ENCODE measurements around the gene NCOR1.

Gene NCOR1

GRCh38 chr17:16259926-16260325 is 44.6 kb upstream of the NCOR1 start:
- H3K4me3 ChIP-seq (ENCODE audit: low read length): no peak overlapping the region
- peaks cover 9% of the 10 kb centered on the region for H3K36me3 ChIP-seq (ENCODE audit: control insufficient read depth, low read length)
- no peaks in the 10 kb centered on the region for H4K20me1 ChIP-seq (ENCODE audit: control insufficient read depth, insufficient read depth, low read depth, low read length)
- H3K9me2 ChIP-seq (replicated peaks; ENCODE audit: control insufficient read depth, low read length): no peaks in the 10 kb centered on the region
- H3K4me2 ChIP-seq (ENCODE audit: low read length): no peak overlapping the region
- no peaks in the 10 kb centered on the region for H3K27me3 ChIP-seq (ENCODE audit: control insufficient read depth, low read length)
- peaks cover 10% of the 10 kb centered on the region; the same call in 1 of the 2 replicates for H3K9me3 ChIP-seq (ENCODE audit: control insufficient read depth, insufficient read depth, low read length)
- no peak overlapping the region for H3K27ac ChIP-seq (ENCODE audit: low read depth, low read length)
- no peaks in the 10 kb centered on the region; the same call in 1 of the 2 replicates for H3K79me2 ChIP-seq (ENCODE audit: control insufficient read depth, low read length)
- H3K4me1 ChIP-seq (ENCODE audit: control insufficient read depth, low read length): no peaks in the 10 kb centered on the region
- H3F3A ChIP-seq (ENCODE audit: control insufficient read depth, insufficient read depth): no peaks in the 10 kb centered on the region
- TF ChIP-seq, protein P1, sequence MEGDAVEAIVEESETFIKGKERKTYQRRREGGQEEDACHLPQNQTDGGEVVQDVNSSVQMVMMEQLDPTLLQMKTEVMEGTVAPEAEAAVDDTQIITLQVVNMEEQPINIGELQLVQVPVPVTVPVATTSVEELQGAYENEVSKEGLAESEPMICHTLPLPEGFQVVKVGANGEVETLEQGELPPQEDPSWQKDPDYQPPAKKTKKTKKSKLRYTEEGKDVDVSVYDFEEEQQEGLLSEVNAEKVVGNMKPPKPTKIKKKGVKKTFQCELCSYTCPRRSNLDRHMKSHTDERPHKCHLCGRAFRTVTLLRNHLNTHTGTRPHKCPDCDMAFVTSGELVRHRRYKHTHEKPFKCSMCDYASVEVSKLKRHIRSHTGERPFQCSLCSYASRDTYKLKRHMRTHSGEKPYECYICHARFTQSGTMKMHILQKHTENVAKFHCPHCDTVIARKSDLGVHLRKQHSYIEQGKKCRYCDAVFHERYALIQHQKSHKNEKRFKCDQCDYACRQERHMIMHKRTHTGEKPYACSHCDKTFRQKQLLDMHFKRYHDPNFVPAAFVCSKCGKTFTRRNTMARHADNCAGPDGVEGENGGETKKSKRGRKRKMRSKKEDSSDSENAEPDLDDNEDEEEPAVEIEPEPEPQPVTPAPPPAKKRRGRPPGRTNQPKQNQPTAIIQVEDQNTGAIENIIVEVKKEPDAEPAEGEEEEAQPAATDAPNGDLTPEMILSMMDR (IDR thresholded peaks at IDR 0.05; ENCODE audit: low read depth, low read length, poor library complexity, severe bottlenecking): no peak
- no peak for TF ChIP-seq EZH2phosphoT487 (IDR thresholded peaks at IDR 0.05; ENCODE audit: borderline replicate concordance, low read length)

- H3K36me3 ChIP-seq (ENCODE audit: control insufficient read depth, low read length): peaks cover 9% of the 10 kb centered on the region
- H3K9me3 ChIP-seq (ENCODE audit: control insufficient read depth, insufficient read depth, low read length): peaks cover 10% of the 10 kb centered on the region; the same call in 1 of the 2 replicates
- H3K4me1 ChIP-seq (ENCODE audit: control insufficient read depth, low read length): no peaks in the 10 kb centered on the region
- no peaks in the 10 kb centered on the region for H3F3A ChIP-seq (ENCODE audit: control insufficient read depth, insufficient read depth)
- no peak overlapping the region for H3K4me2 ChIP-seq (ENCODE audit: low read length)
- TF ChIP-seq, protein P1 (IDR thresholded peaks at IDR 0.05; ENCODE audit: low read depth, low read length, poor library complexity, severe bottlenecking): no peak
- no peak for TF ChIP-seq EZH2phosphoT487 (IDR thresholded peaks at IDR 0.05; ENCODE audit: borderline replicate concordance, low read length)
- no peak overlapping the region for H3K27ac ChIP-seq (ENCODE audit: low read depth, low read length)
- no peak overlapping the region for H3K4me3 ChIP-seq (ENCODE audit: low read length)
- H3K79me2 ChIP-seq (ENCODE audit: control insufficient read depth, low read length): no peaks in the 10 kb centered on the region; the same call in 1 of the 2 replicates
- H3K27me3 ChIP-seq (ENCODE audit: control insufficient read depth, low read length): no peaks in the 10 kb centered on the region
- H4K20me1 ChIP-seq (ENCODE audit: control insufficient read depth, insufficient read depth, low read depth, low read length): no peaks in the 10 kb centered on the region
- H3K9me2 ChIP-seq (replicated peaks; ENCODE audit: control insufficient read depth, low read length): no peaks in the 10 kb centered on the region
Observed at GRCh38 chr17:16258901-16259300, 43.6 kb upstream of the NCOR1 start.

- H3K36me3 ChIP-seq (ENCODE audit: control insufficient read depth, low read length): peaks cover 9% of the 10 kb centered on the region
- no peak overlapping the region for H3K4me2 ChIP-seq (ENCODE audit: low read length)
- no peaks in the 10 kb centered on the region for H3K9me2 ChIP-seq (replicated peaks; ENCODE audit: control insufficient read depth, low read length)
- no peaks in the 10 kb centered on the region; the same call in 1 of the 2 replicates for H3K79me2 ChIP-seq (ENCODE audit: control insufficient read depth, low read length)
- no peak overlapping the region for H3K27ac ChIP-seq (ENCODE audit: low read depth, low read length)
- H3K4me1 ChIP-seq (ENCODE audit: control insufficient read depth, low read length): no peaks in the 10 kb centered on the region
- TF ChIP-seq, protein P1 (IDR thresholded peaks at IDR 0.05; ENCODE audit: low read depth, low read length, poor library complexity, severe bottlenecking): no peak
- no peak for TF ChIP-seq EZH2phosphoT487 (IDR thresholded peaks at IDR 0.05; ENCODE audit: borderline replicate concordance, low read length)
- no peaks in the 10 kb centered on the region for H3K27me3 ChIP-seq (ENCODE audit: control insufficient read depth, low read length)
- H4K20me1 ChIP-seq (ENCODE audit: control insufficient read depth, insufficient read depth, low read depth, low read length): no peaks in the 10 kb centered on the region
- H3F3A ChIP-seq (ENCODE audit: control insufficient read depth, insufficient read depth): no peaks in the 10 kb centered on the region
- peaks cover 10% of the 10 kb centered on the region; the same call in 1 of the 2 replicates for H3K9me3 ChIP-seq (ENCODE audit: control insufficient read depth, insufficient read depth, low read length)
- no peak overlapping the region for H3K4me3 ChIP-seq (ENCODE audit: low read length)
Observed at GRCh38 chr17:16255481-16255921, 40.2 kb upstream of the NCOR1 start.
